Endodermal cell (in vitro differentiated cells): ENCODE results near the gene GALNT6. TPM values are rescaled to one million over a fixed set of nuclear protein-coding genes. Genes with fewer than 3 reads are reported as not detected.

Experiments used
- DNase-seq: peaks from one replicate; pipeline ENCODE4 v3.0.0-alpha.2; 2017
- H3K27ac ChIP-seq: 2 replicates; pipeline ENCODE4 v1.5.1; 2013; ENCODE audit warnings: mild to moderate bottlenecking, low read depth, low read length, moderate library complexity
- H3K27me3 ChIP-seq: 2 replicates; pipeline ENCODE4 v1.6.1; 2013; ENCODE audit warnings: mild to moderate bottlenecking, low read length, moderate library complexity; ENCODE audit not compliant: insufficient read depth, control insufficient read depth, poor library complexity, severe bottlenecking
- H3K36me3 ChIP-seq: 2 replicates; pipeline ENCODE4 v1.7.0; 2013; ENCODE audit warnings: mild to moderate bottlenecking, low read length, moderate library complexity; ENCODE audit not compliant: control insufficient read depth, insufficient read depth
- H3K4me1 ChIP-seq: one replicate; pipeline ENCODE4 v1.7.0; 2013; ENCODE audit warnings: low read length; ENCODE audit not compliant: control insufficient read depth, insufficient read depth
- H3K4me3 ChIP-seq: 2 replicates; pipeline ENCODE4 v1.5.1; 2013; ENCODE audit warnings: mild to moderate bottlenecking, low read length, moderate library complexity
- H3K9ac ChIP-seq: 2 replicates; pipeline ENCODE4 v1.6.1; 2013; ENCODE audit warnings: mild to moderate bottlenecking, low read length, moderate library complexity; ENCODE audit not compliant: poor library complexity, severe bottlenecking; ENCODE audit errors: extremely low read depth
- H3K9me3 ChIP-seq: 2 replicates; pipeline ENCODE4 v1.6.1; 2013; ENCODE audit warnings: mild to moderate bottlenecking, low read length, moderate library complexity; ENCODE audit not compliant: control insufficient read depth
- H3K27ac Mint-ChIP-seq: 2 replicates; pipeline ENCODE4 v1.8.0; 2020; ENCODE audit warnings: mixed read lengths
- H3K27me3 Mint-ChIP-seq: 2 replicates; pipeline ENCODE4 v1.8.0; 2021; ENCODE audit warnings: mild to moderate bottlenecking, mixed read lengths; ENCODE audit not compliant: insufficient read depth
- H3K36me3 Mint-ChIP-seq: 2 replicates; pipeline ENCODE4 v1.8.0; 2020; ENCODE audit warnings: low read depth, mixed read lengths
- H3K4me1 Mint-ChIP-seq: 2 replicates; pipeline ENCODE4 v1.8.0; 2020; ENCODE audit warnings: mixed read lengths
- H3K4me3 Mint-ChIP-seq: 2 replicates; pipeline ENCODE4 v1.8.0; 2020; ENCODE audit warnings: mild to moderate bottlenecking, moderate library complexity, mixed read lengths
- H3K9me3 Mint-ChIP-seq: 2 replicates; pipeline ENCODE4 v1.8.0; 2020; ENCODE audit warnings: mild to moderate bottlenecking, mixed read lengths
- CTCF ChIP-seq: fragments of 200-600 bp; sonication (generic); conservative IDR thresholded peaks from 2 replicates; pipeline ENCODE4 v1.5.0; 2021; ENCODE audit warnings: antibody characterized with exemption, mild to moderate bottlenecking
- WGBS, 2 experiments: methylation state at CpG; one replicate each; pipeline versions ENCODE4 v1.1.5 to v1.1.7; 2013; ENCODE audit warnings: missing lambda C conversion rate in 2 of 2, mixed read lengths in 1 of 2; ENCODE audit not compliant: insufficient coverage in 1 of 2, insufficient read length in 1 of 2; 5-methylcytosine and 5-hydroxymethylcytosine counted together
- total RNA-seq, 2 donors: library from RNA; stranded (reverse); fragmentation: NEBNext Ultra II Directional in 1 of 2; extraction: Animal tissue kit (Norgen Biotek cat#: 25700) in 1 of 2; gene quantifications; 2 replicates in 1 of 2; 3 replicates in 1 of 2; pipeline ENCODE4 v1.2.1, GENCODE V29; 2021

The GALNT6 gene
- total RNA-seq, 2 donors from 2014 or later: 13.9 to 19.1 TPM

- Histone ChIP-seq H3K4me1 (peaks cover 5% of the 10 kb centered on the region), H3K9ac (no peak overlapping the region), H3K27me3 (no peaks in the 10 kb centered on the region), H3K9me3 (no peaks in the 10 kb centered on the region), H3K36me3 (no peaks in the 10 kb centered on the region), H3K27ac (no peak overlapping the region), H3K4me3 (no peak overlapping the region)
- Mint-ChIP-seq H3K27me3 (no peaks in the 10 kb centered on the region), H3K4me1 (peaks cover 11% of the 10 kb centered on the region), H3K9me3 (no peaks in the 10 kb centered on the region), H3K36me3 (no peaks in the 10 kb centered on the region), H3K27ac (no peak overlapping the region), H3K4me3 (no peak overlapping the region)
- no peak for DNase-seq
- no peak for TF ChIP-seq CTCF
- WGBS, 2 experiments: 89 to 91% methylated on average over 4 of the region's 4 CpGs
These were observed 26.6 kb upstream of the GALNT6 start for GRCh38 chr12:51417826-51418225.

GRCh38 chr12:51415931-51416330 is 24.7 kb upstream of the GALNT6 start:
- Histone ChIP-seq H3K36me3 (no peaks in the 10 kb centered on the region), H3K9ac (no peak overlapping the region), H3K27me3 (no peaks in the 10 kb centered on the region), H3K4me1 (peaks cover 5% of the 10 kb centered on the region), H3K4me3 (no peak overlapping the region), H3K27ac (no peak overlapping the region), H3K9me3 (no peaks in the 10 kb centered on the region)
- DNase-seq: no peak
- Mint-ChIP-seq H3K4me3 (no peak overlapping the region), H3K27me3 (no peaks in the 10 kb centered on the region), H3K9me3 (no peaks in the 10 kb centered on the region), H3K36me3 (no peaks in the 10 kb centered on the region), H3K4me1 (peaks cover 4% of the 10 kb centered on the region), H3K27ac (no peak overlapping the region)
- TF ChIP-seq CTCF: no peak
- WGBS, 2 experiments: 100% methylated on average over 1 of the region's 1 CpG; no CpG with 5 or more reads in 1 of the 2 experiments

GRCh38 chr12:51413791-51414190 is 22.6 kb upstream of the GALNT6 start:
- Mint-ChIP-seq H3K27me3 (no peaks in the 10 kb centered on the region), H3K36me3 (no peaks in the 10 kb centered on the region), H3K4me1 (peaks cover 5% of the 10 kb centered on the region), H3K4me3 (no peak overlapping the region), H3K27ac (no peak overlapping the region), H3K9me3 (no peaks in the 10 kb centered on the region)
- H3K4me1 ChIP-seq: no peaks in the 10 kb centered on the region
- no peak overlapping the region for H3K27ac ChIP-seq
- DNase-seq: no peak
- no peak for TF ChIP-seq CTCF
- WGBS, 2 experiments: 95 to 100% methylated on average over 1 to 3 of the region's 3 CpGs
- no peaks in the 10 kb centered on the region for H3K9me3 ChIP-seq
- no peak overlapping the region for H3K4me3 ChIP-seq
- H3K9ac ChIP-seq: no peak overlapping the region
- no peaks in the 10 kb centered on the region for H3K36me3 ChIP-seq
- H3K27me3 ChIP-seq: no peaks in the 10 kb centered on the region
